Fibroblast of pulmonary artery (primary cell): Measurements from ENCODE around the gene ADAMTSL1.

Source experiments
- DNase-seq: peaks from one replicate; pipeline ENCODE4 v3.0.0-alpha.2; 2010; ENCODE audit warnings: low read depth
- H3K4me3 ChIP-seq: replicated peaks from 2 replicates; pipeline ENCODE4 v1.5.1; 2011; ENCODE audit warnings: low read depth, mild to moderate bottlenecking, control low read depth, low read length, moderate library complexity
- CTCF ChIP-seq: IDR thresholded peaks from 2 replicates; pipeline ENCODE4 v1.5.1; 2011; ENCODE audit warnings: mild to moderate bottlenecking, control low read depth, low read length, inconsistent platforms; ENCODE audit errors: missing control alignments

Gene ADAMTSL1

GRCh38 chr9:18573021-18573556, 99.1 kb downstream of the ADAMTSL1 start:
- DNase-seq = no peak
- no peak for TF ChIP-seq CTCF
- no peak overlapping the region for H3K4me3 ChIP-seq

GRCh38 chr9:18575686-18576085, 101.7 kb downstream of the ADAMTSL1 start:
- no peak for DNase-seq

GRCh38 chr9:18579536-18579935, 105.6 kb downstream of the ADAMTSL1 start:
- TF ChIP-seq CTCF = no peak
- H3K4me3 ChIP-seq = no peak overlapping the region
- DNase-seq = no peak

More at GRCh38 chr9:18575686-18576085, 101.7 kb downstream of the ADAMTSL1 start:
- no peak for TF ChIP-seq CTCF
- no peak overlapping the region for H3K4me3 ChIP-seq

- no peak for TF ChIP-seq CTCF
- no peak overlapping the region for H3K4me3 ChIP-seq
- DNase-seq = no peak
Observed at GRCh38 chr9:18580151-18580550, 106.2 kb downstream of the ADAMTSL1 start.

- TF ChIP-seq CTCF = no peak
Observed at GRCh38 chr9:18585996-18586395, 112.0 kb downstream of the ADAMTSL1 start.

GRCh38 chr9:18588002-18588401, 114.0 kb downstream of the ADAMTSL1 start:
- H3K4me3 ChIP-seq = no peak overlapping the region
- peak; percentile 31 for DNase-seq
- TF ChIP-seq CTCF = no peak

More at GRCh38 chr9:18585996-18586395, 112.0 kb downstream of the ADAMTSL1 start:
- no peak for DNase-seq
- H3K4me3 ChIP-seq = no peak overlapping the region

- no peak for DNase-seq
- no peak overlapping the region for H3K4me3 ChIP-seq
- TF ChIP-seq CTCF = no peak
Observed at GRCh38 chr9:18591261-18591660, 117.3 kb downstream of the ADAMTSL1 start.
